ENCODE data around the gene MYH16.

MYH16 gene

DNA sequence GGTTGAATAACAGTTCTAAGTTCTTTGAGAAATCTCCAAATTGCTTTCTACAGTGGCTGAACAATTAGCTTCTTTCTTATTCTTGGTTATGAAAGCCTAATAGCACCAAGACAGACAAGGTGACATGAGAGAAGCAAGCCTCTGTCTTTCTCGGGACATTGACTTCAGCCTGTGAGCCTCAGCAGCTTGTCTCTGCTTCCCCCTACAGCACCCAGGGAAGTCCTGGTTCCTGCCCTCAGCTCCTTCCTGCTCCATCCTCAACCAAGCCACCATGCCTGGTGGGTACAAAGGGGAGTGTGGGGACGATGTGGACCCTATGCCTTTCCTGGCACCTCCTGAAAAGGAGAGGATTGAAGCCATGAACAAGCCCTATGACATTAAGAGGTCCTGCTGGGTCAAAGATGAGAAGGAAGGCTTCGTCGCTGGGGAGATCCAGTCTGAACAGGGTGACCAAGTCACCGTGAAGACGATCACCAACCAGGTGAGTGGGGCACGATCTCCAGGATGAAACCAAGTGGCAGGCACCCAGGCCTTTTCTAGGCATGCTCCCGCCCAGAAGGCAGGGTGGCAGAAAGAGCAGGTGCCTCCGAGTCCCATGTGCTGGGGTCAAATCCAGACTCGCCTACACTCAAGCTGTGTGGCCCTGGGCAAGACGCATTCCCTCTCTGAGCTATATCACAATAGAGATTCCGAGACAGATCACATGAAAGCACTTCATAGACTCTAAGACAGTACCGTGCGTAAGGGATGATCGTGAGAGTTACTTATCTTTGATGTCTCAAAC is 33.9 kb upstream of the MYH16 start:
- Histone ChIP-seq H3K4me3 (ENCODE audit: insufficient read length, low read depth) (no peak overlapping the region), H3K27me3 (ENCODE audit: insufficient read depth, insufficient read length) (no peaks in the 10 kb centered on the region), H3K9me3 (ENCODE audit: insufficient read depth, low read length) (peaks cover 16% of the 10 kb centered on the region), H3K9ac (ENCODE audit: insufficient read length, low read depth) (no peak overlapping the region), H3K36me3 (ENCODE audit: insufficient read depth, insufficient read length, low read length) (no peaks in the 10 kb centered on the region), H3K4me1 (ENCODE audit: insufficient read depth, insufficient read length) (no peaks in the 10 kb centered on the region)
- no peak for TF ChIP-seq ZNF274 (IDR thresholded peaks at IDR 0.05; ENCODE audit: low read depth, low read length)
- no peak for TF ChIP-seq YY1 (IDR thresholded peaks at IDR 0.05; ENCODE audit: insufficient read depth, insufficient read length)
- no peak for TF ChIP-seq SUZ12 (IDR thresholded peaks at IDR 0.05; ENCODE audit: extremely low read depth, insufficient read depth, insufficient read length)
- DNase-seq (ENCODE audit: low read depth, low spot score), result no peak

- H3K4me1 ChIP-seq (ENCODE audit: insufficient read depth, insufficient read length), result peaks cover 3% of the 10 kb centered on the region
- peaks cover 5% of the 10 kb centered on the region; the same call in 1 of the 2 replicates for H3K9me3 ChIP-seq (ENCODE audit: insufficient read depth, low read length)
- H3K36me3 ChIP-seq (ENCODE audit: insufficient read depth, insufficient read length, low read length), result no peaks in the 10 kb centered on the region
- no peak overlapping the region for H3K9ac ChIP-seq (ENCODE audit: insufficient read length, low read depth)
- no peaks in the 10 kb centered on the region for H3K27me3 ChIP-seq (ENCODE audit: insufficient read depth, insufficient read length)
- DNase-seq (ENCODE audit: low read depth, low spot score), result no peak
- no peak for TF ChIP-seq YY1 (IDR thresholded peaks at IDR 0.05; ENCODE audit: insufficient read depth, insufficient read length)
- TF ChIP-seq ZNF274 (IDR thresholded peaks at IDR 0.05; ENCODE audit: low read depth, low read length), result no peak
- TF ChIP-seq SUZ12 (IDR thresholded peaks at IDR 0.05; ENCODE audit: extremely low read depth, insufficient read depth, insufficient read length), result no peak
- no peak overlapping the region for H3K4me3 ChIP-seq (ENCODE audit: insufficient read length, low read depth)
Observed at GRCh38 chr7:99242682-99243081, 30.0 kb upstream of the MYH16 start.

- no peak overlapping the region for H3K9ac ChIP-seq (ENCODE audit: insufficient read length, low read depth)
- no peaks in the 10 kb centered on the region for H3K36me3 ChIP-seq (ENCODE audit: insufficient read depth, insufficient read length, low read length)
- H3K27me3 ChIP-seq (ENCODE audit: insufficient read depth, insufficient read length), result no peaks in the 10 kb centered on the region
- H3K4me3 ChIP-seq (ENCODE audit: insufficient read length, low read depth), result no peak overlapping the region
- H3K9me3 ChIP-seq (ENCODE audit: insufficient read depth, low read length), result no peaks in the 10 kb centered on the region
- TF ChIP-seq SUZ12 (IDR thresholded peaks at IDR 0.05; ENCODE audit: extremely low read depth, insufficient read depth, insufficient read length) (no peak), ZNF274 (IDR thresholded peaks at IDR 0.05; ENCODE audit: low read depth, low read length) (no peak), YY1 (IDR thresholded peaks at IDR 0.05; ENCODE audit: insufficient read depth, insufficient read length) (no peak)
- DNase-seq (ENCODE audit: low read depth, low spot score), result no peak
- peaks cover 7% of the 10 kb centered on the region for H3K4me1 ChIP-seq (ENCODE audit: insufficient read depth, insufficient read length)
Observed at GRCh38 chr7:99243751-99244337, 28.8 kb upstream of the MYH16 start.

GRCh38 chr7:99244939-99245338 is 27.7 kb upstream of the MYH16 start:
- Histone ChIP-seq H3K4me3 (ENCODE audit: insufficient read length, low read depth) (no peak overlapping the region), H3K9ac (ENCODE audit: insufficient read length, low read depth) (no peak overlapping the region), H3K27me3 (ENCODE audit: insufficient read depth, insufficient read length) (no peaks in the 10 kb centered on the region), H3K4me1 (ENCODE audit: insufficient read depth, insufficient read length) (peaks cover 7% of the 10 kb centered on the region), H3K36me3 (ENCODE audit: insufficient read depth, insufficient read length, low read length) (no peaks in the 10 kb centered on the region), H3K9me3 (ENCODE audit: insufficient read depth, low read length) (no peaks in the 10 kb centered on the region)
- TF ChIP-seq YY1 (IDR thresholded peaks at IDR 0.05; ENCODE audit: insufficient read depth, insufficient read length) (no peak), SUZ12 (IDR thresholded peaks at IDR 0.05; ENCODE audit: extremely low read depth, insufficient read depth, insufficient read length) (no peak), ZNF274 (IDR thresholded peaks at IDR 0.05; ENCODE audit: low read depth, low read length) (no peak)
- DNase-seq (ENCODE audit: low read depth, low spot score), result no peak

GRCh38 chr7:99248391-99249095 is 24.1 kb upstream of the MYH16 start:
- no peaks in the 10 kb centered on the region for H3K36me3 ChIP-seq (ENCODE audit: insufficient read depth, insufficient read length, low read length)
- H3K9me3 ChIP-seq (ENCODE audit: insufficient read depth, low read length), result no peaks in the 10 kb centered on the region
- H3K4me3 ChIP-seq (ENCODE audit: insufficient read length, low read depth), result no peak overlapping the region
- peaks cover 7% of the 10 kb centered on the region for H3K4me1 ChIP-seq (ENCODE audit: insufficient read depth, insufficient read length)
- no peak overlapping the region for H3K9ac ChIP-seq (ENCODE audit: insufficient read length, low read depth)
- no peaks in the 10 kb centered on the region for H3K27me3 ChIP-seq (ENCODE audit: insufficient read depth, insufficient read length)
- DNase-seq (ENCODE audit: low read depth, low spot score), result no peak
- TF ChIP-seq ZNF274 (IDR thresholded peaks at IDR 0.05; ENCODE audit: low read depth, low read length), result no peak
- TF ChIP-seq YY1 (IDR thresholded peaks at IDR 0.05; ENCODE audit: insufficient read depth, insufficient read length), result no peak
- TF ChIP-seq SUZ12 (IDR thresholded peaks at IDR 0.05; ENCODE audit: extremely low read depth, insufficient read depth, insufficient read length), result no peak

- Histone ChIP-seq H3K9ac (ENCODE audit: insufficient read length, low read depth) (no peak overlapping the region), H3K9me3 (ENCODE audit: insufficient read depth, low read length) (no peaks in the 10 kb centered on the region), H3K4me3 (ENCODE audit: insufficient read length, low read depth) (no peak overlapping the region), H3K27me3 (ENCODE audit: insufficient read depth, insufficient read length) (no peaks in the 10 kb centered on the region), H3K36me3 (ENCODE audit: insufficient read depth, insufficient read length, low read length) (no peaks in the 10 kb centered on the region), H3K4me1 (ENCODE audit: insufficient read depth, insufficient read length) (peaks cover 3% of the 10 kb centered on the region)
- DNase-seq (ENCODE audit: low read depth, low spot score), result no peak
- TF ChIP-seq SUZ12 (IDR thresholded peaks at IDR 0.05; ENCODE audit: extremely low read depth, insufficient read depth, insufficient read length) (no peak), YY1 (IDR thresholded peaks at IDR 0.05; ENCODE audit: insufficient read depth, insufficient read length) (no peak), ZNF274 (IDR thresholded peaks at IDR 0.05; ENCODE audit: low read depth, low read length) (no peak)
Observed at GRCh38 chr7:99249985-99250575, 22.6 kb upstream of the MYH16 start.
